Heart left ventricle (tissue), 13 donors: Measurements from ENCODE around the gene CERS1.

Experiments used
- POLR2A ChIP-seq, 2 donors: fragments of 450-650 bp; IDR thresholded peaks; one replicate each; pipeline ENCODE4 v1.6.1; 2017; ENCODE audit warnings: antibody characterized with exemption in 2 of 2, mild to moderate bottlenecking in 2 of 2, moderate library complexity in 2 of 2
- TF ChIP-seq, protein P1 (sequence below), 12 donors: fragments of 200-600 bp; sonication (generic) in 4 of 12; IDR thresholded peaks; one replicate each; pipeline versions ENCODE4 v1.5.0 to v1.8.0; 2018 to 2022; ENCODE audit warnings: antibody characterized with exemption in 12 of 12, mild to moderate bottlenecking in 5 of 12
- donor health status: ischemic (EF 13 %, LVEDD 7.1; RV severe dilation, severe dysfunction).
- donor health status: DM: no; HTN: yes; CAD: no.
- donor health status: DM: no; HTN: no; CAD: no.
- donor health status: ischemic (EF 25% LVEDD 6.9; RV normal size, moderate dysfunction).
- donor health status: ischemic (EF 25% LVEDD 5.7; RV mildly dilated, moderate dysfunction).
- donor health status: ischemic (EF 35%, LVEDD 5.7; RV mildly dilated, moderate dysfunction).
- donor health status: nonischemic (EF 11% LVEDD 7.7; RV severe dilation, severe dysfunction).
- donor health status: DM: yes; HTN: yes; CAD: no.
- donor health status: PGD.
- donor health status: ischemic (EF 29% LVEDD 5.4; RV normal size, mild dysfunction).
- donor health status: nonischemic (EF 23%, LVEDD 6.1; RV moderate dilation, normal function).

DNA sequence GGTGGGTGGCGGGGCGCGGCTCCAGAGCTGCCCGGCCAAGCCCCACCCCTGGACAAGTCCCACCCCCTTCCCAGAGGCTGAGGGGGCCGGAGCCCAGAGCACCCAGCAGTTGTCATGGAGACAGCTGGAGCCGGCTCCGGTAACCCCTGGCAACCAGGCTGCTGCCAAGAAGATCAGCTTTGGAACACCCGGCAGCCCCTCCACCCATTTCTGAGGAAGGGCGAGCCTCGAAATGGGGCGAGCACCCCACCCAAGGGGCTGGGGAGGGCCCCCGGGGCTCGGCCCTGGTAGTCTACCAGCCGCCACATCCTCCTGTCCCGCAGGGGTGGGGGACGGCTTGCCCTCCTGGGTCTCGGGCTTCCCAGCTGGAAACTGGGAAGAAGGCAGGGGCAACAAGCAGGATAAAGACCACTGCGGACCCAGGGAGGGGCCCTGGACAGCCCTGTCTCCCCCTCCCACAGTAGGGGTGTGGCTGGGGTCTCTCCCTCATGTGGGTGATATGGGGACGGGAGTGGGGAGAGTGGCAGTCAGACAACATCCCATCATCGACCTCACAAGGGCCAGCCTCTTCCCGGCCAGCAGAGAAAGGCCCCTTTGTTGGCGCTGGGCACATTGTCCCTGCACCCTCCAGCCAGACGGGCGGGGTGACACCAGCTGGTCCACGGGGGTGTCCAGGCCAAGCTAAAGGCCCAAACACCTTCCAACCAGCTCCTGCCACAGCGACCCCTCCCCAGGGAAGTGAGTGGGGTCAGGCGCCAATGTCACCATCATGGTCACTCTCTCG, 1.5 kb downstream of the CERS1 start:
- no peak for TF ChIP-seq POLR2A (IDR thresholded peaks at IDR 0.05)
- TF ChIP-seq, protein P1, sequence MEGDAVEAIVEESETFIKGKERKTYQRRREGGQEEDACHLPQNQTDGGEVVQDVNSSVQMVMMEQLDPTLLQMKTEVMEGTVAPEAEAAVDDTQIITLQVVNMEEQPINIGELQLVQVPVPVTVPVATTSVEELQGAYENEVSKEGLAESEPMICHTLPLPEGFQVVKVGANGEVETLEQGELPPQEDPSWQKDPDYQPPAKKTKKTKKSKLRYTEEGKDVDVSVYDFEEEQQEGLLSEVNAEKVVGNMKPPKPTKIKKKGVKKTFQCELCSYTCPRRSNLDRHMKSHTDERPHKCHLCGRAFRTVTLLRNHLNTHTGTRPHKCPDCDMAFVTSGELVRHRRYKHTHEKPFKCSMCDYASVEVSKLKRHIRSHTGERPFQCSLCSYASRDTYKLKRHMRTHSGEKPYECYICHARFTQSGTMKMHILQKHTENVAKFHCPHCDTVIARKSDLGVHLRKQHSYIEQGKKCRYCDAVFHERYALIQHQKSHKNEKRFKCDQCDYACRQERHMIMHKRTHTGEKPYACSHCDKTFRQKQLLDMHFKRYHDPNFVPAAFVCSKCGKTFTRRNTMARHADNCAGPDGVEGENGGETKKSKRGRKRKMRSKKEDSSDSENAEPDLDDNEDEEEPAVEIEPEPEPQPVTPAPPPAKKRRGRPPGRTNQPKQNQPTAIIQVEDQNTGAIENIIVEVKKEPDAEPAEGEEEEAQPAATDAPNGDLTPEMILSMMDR (IDR thresholded peaks at IDR 0.05) = no peak
